ENCODE results near the gene TBC1D14. TPM values are rescaled to one million over a fixed set of nuclear protein-coding genes. Genes with fewer than 3 reads are reported as not detected.

Gene TBC1D14
- total RNA-seq, 1 donor from 2014 or later, result 103 TPM

GRCh38 chr4:7049739-7050138, 140.1 kb downstream of the TBC1D14 start:
- FAIRE-seq (no peak), DNase-seq (ENCODE audit: low read depth) (no peak)
- H3K27me3 ChIP-seq (ENCODE audit: control insufficient read depth, insufficient read depth, low read length), result no peaks in the 10 kb centered on the region
- H3K36me3 ChIP-seq (ENCODE audit: control insufficient read depth, insufficient read depth, low read length), result peaks cover 10% of the 10 kb centered on the region
- H3K4me3 ChIP-seq (ENCODE audit: low read depth, low read length), result no peak overlapping the region
- TF ChIP-seq, protein P1, sequence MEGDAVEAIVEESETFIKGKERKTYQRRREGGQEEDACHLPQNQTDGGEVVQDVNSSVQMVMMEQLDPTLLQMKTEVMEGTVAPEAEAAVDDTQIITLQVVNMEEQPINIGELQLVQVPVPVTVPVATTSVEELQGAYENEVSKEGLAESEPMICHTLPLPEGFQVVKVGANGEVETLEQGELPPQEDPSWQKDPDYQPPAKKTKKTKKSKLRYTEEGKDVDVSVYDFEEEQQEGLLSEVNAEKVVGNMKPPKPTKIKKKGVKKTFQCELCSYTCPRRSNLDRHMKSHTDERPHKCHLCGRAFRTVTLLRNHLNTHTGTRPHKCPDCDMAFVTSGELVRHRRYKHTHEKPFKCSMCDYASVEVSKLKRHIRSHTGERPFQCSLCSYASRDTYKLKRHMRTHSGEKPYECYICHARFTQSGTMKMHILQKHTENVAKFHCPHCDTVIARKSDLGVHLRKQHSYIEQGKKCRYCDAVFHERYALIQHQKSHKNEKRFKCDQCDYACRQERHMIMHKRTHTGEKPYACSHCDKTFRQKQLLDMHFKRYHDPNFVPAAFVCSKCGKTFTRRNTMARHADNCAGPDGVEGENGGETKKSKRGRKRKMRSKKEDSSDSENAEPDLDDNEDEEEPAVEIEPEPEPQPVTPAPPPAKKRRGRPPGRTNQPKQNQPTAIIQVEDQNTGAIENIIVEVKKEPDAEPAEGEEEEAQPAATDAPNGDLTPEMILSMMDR (IDR thresholded peaks at IDR 0.05; ENCODE audit: insufficient read depth, low read length, severe bottlenecking), result no peak

GRCh38 chr4:7050481-7051143, 141.0 kb downstream of the TBC1D14 start:
- FAIRE-seq, result no peak
- DNase-seq (ENCODE audit: low read depth), result no peak
- H3K4me3 ChIP-seq (ENCODE audit: low read depth, low read length), result no peak overlapping the region
- TF ChIP-seq, protein P1 (IDR thresholded peaks at IDR 0.05; ENCODE audit: insufficient read depth, low read length, severe bottlenecking), result no peak
- H3K36me3 ChIP-seq (ENCODE audit: control insufficient read depth, insufficient read depth, low read length), result peaks cover 16% of the 10 kb centered on the region
- no peaks in the 10 kb centered on the region for H3K27me3 ChIP-seq (ENCODE audit: control insufficient read depth, insufficient read depth, low read length)

- no peak overlapping the region for H3K4me3 ChIP-seq (ENCODE audit: low read depth, low read length)
- DNase-seq (ENCODE audit: low read depth), result no peak
- TF ChIP-seq, protein P1 (IDR thresholded peaks at IDR 0.05; ENCODE audit: insufficient read depth, low read length, severe bottlenecking), result no peak
- H3K36me3 ChIP-seq (ENCODE audit: control insufficient read depth, insufficient read depth, low read length), result peaks cover 14% of the 10 kb centered on the region
- FAIRE-seq, result no peak
- H3K27me3 ChIP-seq (ENCODE audit: control insufficient read depth, insufficient read depth, low read length), result no peaks in the 10 kb centered on the region
These were observed 141.5 kb downstream of the TBC1D14 start for GRCh38 chr4:7051144-7051495.

GRCh38 chr4:7051905-7052304, 142.3 kb downstream of the TBC1D14 start:
- peaks cover 14% of the 10 kb centered on the region for H3K36me3 ChIP-seq (ENCODE audit: control insufficient read depth, insufficient read depth, low read length)
- TF ChIP-seq, protein P1 (IDR thresholded peaks at IDR 0.05; ENCODE audit: insufficient read depth, low read length, severe bottlenecking), result no peak
- no peaks in the 10 kb centered on the region for H3K27me3 ChIP-seq (ENCODE audit: control insufficient read depth, insufficient read depth, low read length)
- DNase-seq (ENCODE audit: low read depth) (no peak), FAIRE-seq (no peak)
- H3K4me3 ChIP-seq (ENCODE audit: low read depth, low read length), result no peak overlapping the region

DNA sequence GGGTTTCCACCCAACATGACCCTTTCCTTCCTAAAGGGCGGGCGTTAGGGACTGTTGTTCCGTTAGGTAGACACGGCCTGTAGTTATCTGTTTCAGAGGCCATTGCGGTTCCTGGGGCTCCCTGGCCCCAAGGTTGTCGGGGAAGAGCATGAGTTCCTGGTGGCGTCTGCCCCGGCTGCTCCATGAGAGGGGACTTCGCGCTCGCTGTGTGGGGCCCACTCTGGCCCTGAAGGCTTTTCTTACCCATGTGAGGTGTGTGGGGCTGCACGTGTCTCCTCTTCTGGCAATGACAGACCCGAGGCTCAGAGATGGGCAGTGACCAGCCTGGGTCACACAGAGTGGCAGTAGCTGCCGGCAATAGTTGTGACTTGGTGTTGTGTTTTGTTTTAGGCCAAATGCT, 142.7 kb downstream of the TBC1D14 start:
- FAIRE-seq (no peak), DNase-seq (ENCODE audit: low read depth) (no peak)
- Histone ChIP-seq H3K4me3 (ENCODE audit: low read depth, low read length) (no peak overlapping the region), H3K27me3 (ENCODE audit: control insufficient read depth, insufficient read depth, low read length) (no peaks in the 10 kb centered on the region), H3K36me3 (ENCODE audit: control insufficient read depth, insufficient read depth, low read length) (peaks cover 14% of the 10 kb centered on the region)
- TF ChIP-seq, protein P1 (IDR thresholded peaks at IDR 0.05; ENCODE audit: insufficient read depth, low read length, severe bottlenecking), result no peak
